ENCODE measurements around the gene PFN3.

DNA sequence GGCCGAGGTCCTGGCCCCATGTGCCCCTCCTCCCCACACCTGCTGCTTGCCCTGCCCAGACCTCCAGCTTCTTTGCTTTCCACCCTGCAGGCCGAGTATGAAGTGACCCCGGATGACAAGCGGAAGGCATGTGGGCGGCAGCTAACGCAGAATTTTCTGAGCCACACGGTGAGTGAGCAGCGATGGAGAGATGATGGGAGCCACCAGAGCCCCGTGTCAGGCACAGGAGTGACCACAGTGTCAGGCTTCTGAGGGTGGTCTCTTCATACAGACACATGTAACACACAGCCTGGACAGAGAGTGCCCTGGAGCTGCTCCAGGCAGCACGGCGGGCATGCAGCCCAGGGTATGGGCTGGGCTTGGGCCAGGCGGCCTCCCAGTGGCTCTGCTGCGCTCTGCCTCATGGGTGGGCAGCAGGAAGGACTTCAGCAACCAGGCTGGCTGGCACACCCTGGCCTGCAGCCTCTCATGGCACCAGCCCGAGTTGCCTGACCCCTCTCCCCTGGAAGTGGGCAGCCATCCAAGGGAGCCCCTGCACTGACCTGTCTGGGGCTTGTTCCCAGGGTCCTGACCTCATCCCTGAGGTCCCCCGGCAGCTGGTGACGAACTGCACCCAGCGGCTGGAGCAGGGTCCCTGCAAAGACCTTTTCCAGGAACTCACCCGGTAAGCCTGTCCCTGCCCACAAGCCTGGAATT lies 31.8 kb upstream of the PFN3 start:
- no peak for TF ChIP-seq CTCF (IDR thresholded peaks at IDR 0.05)
- TF ChIP-seq POLR2A (IDR thresholded peaks at IDR 0.05): no peak

All from lower leg skin (tissue), 3 donors.